SK-N-SH treated with all-trans-retinoic acid at 6 μM for 48 hours (cell line): ENCODE results near the gene YJU2.
"Not testable (repeated sequence)": the region's sequence is repeated elsewhere in the genome, so short reads cannot be mapped to it uniquely, and the experiment has no call there.

ENCODE experiments used
- ATAC-seq: fragments of 200-7000 bp; cut with Tn5 transposase; 3 replicates; pipeline ENCODE4 v1.9.1; 2020; ENCODE audit warnings: mild to moderate bottlenecking, moderate library complexity
- ARNTL ChIP-seq: fragments of 450-650 bp; formaldehyde crosslinking; IDR thresholded peaks from 2 replicates; pipeline ENCODE4 v1.5.0; 2020; ENCODE audit warnings: low read depth, mild to moderate bottlenecking, moderate library complexity, borderline replicate concordance
- BACH2 ChIP-seq: fragments of 250-450 bp; sonication (Bioruptor Pico); IDR thresholded peaks from 2 replicates; pipeline ENCODE4 v1.9.0; 2021; ENCODE audit warnings: mild to moderate bottlenecking, borderline replicate concordance
- CSDC2 ChIP-seq: fragments of 250-450 bp; sonication (Bioruptor Pico); IDR thresholded peaks from 2 replicates; pipeline ENCODE4 v1.5.0; 2020; ENCODE audit warnings: mild to moderate bottlenecking, moderate library complexity
- CSRNP3 ChIP-seq: fragments of 250-450 bp; sonication (Bioruptor Pico); IDR thresholded peaks from 2 replicates; pipeline ENCODE4 v1.5.1; 2021; ENCODE audit warnings: mild to moderate bottlenecking, moderate library complexity
- ESRRG ChIP-seq: fragments of 250-450 bp; sonication (Bioruptor Pico); IDR thresholded peaks from 2 replicates; pipeline ENCODE4 v1.6.1; 2021; ENCODE audit warnings: mild to moderate bottlenecking
- GLIS3 ChIP-seq: fragments of 250-450 bp; sonication (Bioruptor Pico); IDR thresholded peaks from 2 replicates; pipeline ENCODE4 v1.5.0; 2020; ENCODE audit warnings: mild to moderate bottlenecking, moderate library complexity
- ISL1 ChIP-seq: fragments of 250-450 bp; sonication (Bioruptor Pico); IDR thresholded peaks from 2 replicates; pipeline ENCODE4 v2.1.2; 2022; ENCODE audit warnings: mild to moderate bottlenecking, moderate library complexity
- OSR1 ChIP-seq: fragments of 250-450 bp; sonication (Bioruptor Pico); IDR thresholded peaks from 2 replicates; pipeline ENCODE4 v1.8.0; 2022; ENCODE audit warnings: moderate library complexity, mild to moderate bottlenecking, inconsistent platforms
- PPARA ChIP-seq: fragments of 250-450 bp; sonication (Bioruptor Pico); IDR thresholded peaks from 2 replicates; pipeline ENCODE4 v1.5.0; 2020; ENCODE audit warnings: mild to moderate bottlenecking, borderline replicate concordance
- RARB ChIP-seq: fragments of 250-450 bp; sonication (Bioruptor Pico); IDR thresholded peaks from 2 replicates; pipeline ENCODE4 v1.8.0; 2021; ENCODE audit warnings: mild to moderate bottlenecking, moderate library complexity
- SNAI2 ChIP-seq: fragments of 250-450 bp; sonication (Bioruptor Pico); IDR thresholded peaks from 2 replicates; pipeline ENCODE4 v1.5.0; 2020; ENCODE audit warnings: mild to moderate bottlenecking, moderate library complexity
- TCF4 ChIP-seq: fragments of 250-450 bp; sonication (Bioruptor Pico); IDR thresholded peaks from 2 replicates; pipeline ENCODE4 v1.8.0; 2021; ENCODE audit warnings: mild to moderate bottlenecking, moderate library complexity, borderline replicate concordance
- TOX ChIP-seq: fragments of 250-450 bp; sonication (Bioruptor Pico); IDR thresholded peaks from 2 replicates; pipeline ENCODE4 v1.8.0; 2021; ENCODE audit warnings: mild to moderate bottlenecking, moderate library complexity, borderline replicate concordance
- ZC3H10 ChIP-seq: fragments of 250-450 bp; sonication (Bioruptor Pico); IDR thresholded peaks from 2 replicates; pipeline ENCODE4 v1.5.1; 2021; ENCODE audit warnings: mild to moderate bottlenecking, moderate library complexity
- ZFP3 ChIP-seq: fragments of 250-450 bp; sonication (Bioruptor Pico); IDR thresholded peaks from 2 replicates; pipeline ENCODE4 v1.5.0; 2020; ENCODE audit warnings: mild to moderate bottlenecking, moderate library complexity
- ZFP30 ChIP-seq: fragments of 450-650 bp; formaldehyde crosslinking; IDR thresholded peaks from 2 replicates; pipeline ENCODE4 v1.5.0; 2022; ENCODE audit warnings: mild to moderate bottlenecking, moderate library complexity
- ZNF565 ChIP-seq: fragments of 450-650 bp; formaldehyde crosslinking; conservative IDR thresholded peaks from 2 replicates; pipeline ENCODE4 v1.5.0; 2020; ENCODE audit warnings: low read depth, mild to moderate bottlenecking, moderate library complexity
- ZNF70 ChIP-seq: fragments of 450-650 bp; formaldehyde crosslinking; IDR thresholded peaks from 2 replicates; pipeline ENCODE4 v1.5.0; 2020; ENCODE audit warnings: mild to moderate bottlenecking, moderate library complexity
- ZNF8 ChIP-seq: fragments of 450-650 bp; formaldehyde crosslinking; IDR thresholded peaks from 2 replicates; pipeline ENCODE4 v1.5.0; 2020; ENCODE audit warnings: mild to moderate bottlenecking, moderate library complexity
- TF ChIP-seq, protein P1 (sequence below): fragments of 250-450 bp; sonication (Bioruptor Pico); IDR thresholded peaks from 2 replicates; pipeline ENCODE4 v1.5.1; 2020; ENCODE audit warnings: low read depth, mild to moderate bottlenecking, moderate library complexity
- TF ChIP-seq, protein P2 (sequence below): fragments of 250-450 bp; sonication (Bioruptor Pico); IDR thresholded peaks from 2 replicates; pipeline ENCODE4 v1.8.0; 2020; ENCODE audit warnings: mild to moderate bottlenecking, moderate library complexity, borderline replicate concordance
- TF ChIP-seq, protein P3 (sequence below): fragments of 250-450 bp; sonication (Bioruptor Pico); IDR thresholded peaks from 2 replicates; pipeline ENCODE4 v1.5.0; 2020; ENCODE audit warnings: mild to moderate bottlenecking, moderate library complexity

YJU2 gene

GRCh38 chr19:4215807-4216206, 31.1 kb upstream of the YJU2 start:
- no peak for ATAC-seq
- no peak for TF ChIP-seq CSRNP3
- no peak for TF ChIP-seq ZNF8 (CRISPR knock-in tag)
- TF ChIP-seq CSDC2: no peak
- TF ChIP-seq, protein P1, sequence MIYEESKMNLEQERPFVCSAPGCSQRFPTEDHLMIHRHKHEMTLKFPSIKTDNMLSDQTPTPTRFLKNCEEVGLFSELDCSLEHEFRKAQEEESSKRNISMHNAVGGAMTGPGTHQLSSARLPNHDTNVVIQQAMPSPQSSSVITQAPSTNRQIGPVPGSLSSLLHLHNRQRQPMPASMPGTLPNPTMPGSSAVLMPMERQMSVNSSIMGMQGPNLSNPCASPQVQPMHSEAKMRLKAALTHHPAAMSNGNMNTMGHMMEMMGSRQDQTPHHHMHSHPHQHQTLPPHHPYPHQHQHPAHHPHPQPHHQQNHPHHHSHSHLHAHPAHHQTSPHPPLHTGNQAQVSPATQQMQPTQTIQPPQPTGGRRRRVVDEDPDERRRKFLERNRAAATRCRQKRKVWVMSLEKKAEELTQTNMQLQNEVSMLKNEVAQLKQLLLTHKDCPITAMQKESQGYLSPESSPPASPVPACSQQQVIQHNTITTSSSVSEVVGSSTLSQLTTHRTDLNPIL: no peak
- no peak for TF ChIP-seq PPARA (CRISPR knock-in tag)
- no peak for TF ChIP-seq RARB (CRISPR knock-in tag)
- TF ChIP-seq BACH2 (CRISPR knock-in tag): no peak
- TF ChIP-seq, protein P2, sequence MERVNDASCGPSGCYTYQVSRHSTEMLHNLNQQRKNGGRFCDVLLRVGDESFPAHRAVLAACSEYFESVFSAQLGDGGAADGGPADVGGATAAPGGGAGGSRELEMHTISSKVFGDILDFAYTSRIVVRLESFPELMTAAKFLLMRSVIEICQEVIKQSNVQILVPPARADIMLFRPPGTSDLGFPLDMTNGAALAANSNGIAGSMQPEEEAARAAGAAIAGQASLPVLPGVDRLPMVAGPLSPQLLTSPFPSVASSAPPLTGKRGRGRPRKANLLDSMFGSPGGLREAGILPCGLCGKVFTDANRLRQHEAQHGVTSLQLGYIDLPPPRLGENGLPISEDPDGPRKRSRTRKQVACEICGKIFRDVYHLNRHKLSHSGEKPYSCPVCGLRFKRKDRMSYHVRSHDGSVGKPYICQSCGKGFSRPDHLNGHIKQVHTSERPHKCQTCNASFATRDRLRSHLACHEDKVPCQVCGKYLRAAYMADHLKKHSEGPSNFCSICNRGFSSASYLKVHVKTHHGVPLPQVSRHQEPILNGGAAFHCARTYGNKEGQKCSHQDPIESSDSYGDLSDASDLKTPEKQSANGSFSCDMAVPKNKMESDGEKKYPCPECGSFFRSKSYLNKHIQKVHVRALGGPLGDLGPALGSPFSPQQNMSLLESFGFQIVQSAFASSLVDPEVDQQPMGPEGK: no peak
- TF ChIP-seq TCF4: no peak
- no peak for TF ChIP-seq OSR1 (CRISPR knock-in tag)
- TF ChIP-seq ZFP30 (CRISPR knock-in tag): no peak
- no peak for TF ChIP-seq TOX (CRISPR knock-in tag)
- no peak for TF ChIP-seq ZNF565 (CRISPR knock-in tag)
- no peak for TF ChIP-seq ISL1
- no peak for TF ChIP-seq ESRRG
- no peak for TF ChIP-seq GLIS3
- no peak for TF ChIP-seq ZFP3 (CRISPR knock-in tag)
- TF ChIP-seq ZC3H10 (CRISPR knock-in tag): no peak

- TF ChIP-seq ESRRG: no peak
- TF ChIP-seq TCF4: no peak
- no peak for TF ChIP-seq ZNF8 (CRISPR knock-in tag)
- TF ChIP-seq GLIS3: no peak
- TF ChIP-seq BACH2 (CRISPR knock-in tag): no peak
- TF ChIP-seq ZNF565 (CRISPR knock-in tag): no peak
- no peak for TF ChIP-seq ZNF70 (CRISPR knock-in tag)
- TF ChIP-seq ZC3H10 (CRISPR knock-in tag): no peak
- TF ChIP-seq CSRNP3: no peak
- no peak for TF ChIP-seq ISL1
- no peak for TF ChIP-seq ZFP30 (CRISPR knock-in tag)
- TF ChIP-seq TOX (CRISPR knock-in tag): no peak
- no peak for TF ChIP-seq CSDC2
- no peak for ATAC-seq
Measured at GRCh38 chr19:4216846-4217245, 30.0 kb upstream of the YJU2 start.

- TF ChIP-seq ZFP3 (CRISPR knock-in tag): no peak
- TF ChIP-seq GLIS3: no peak
- TF ChIP-seq RARB (CRISPR knock-in tag): no peak
- ATAC-seq: no peak
Measured at GRCh38 chr19:4217429-4218264, 29.2 kb upstream of the YJU2 start.

DNA sequence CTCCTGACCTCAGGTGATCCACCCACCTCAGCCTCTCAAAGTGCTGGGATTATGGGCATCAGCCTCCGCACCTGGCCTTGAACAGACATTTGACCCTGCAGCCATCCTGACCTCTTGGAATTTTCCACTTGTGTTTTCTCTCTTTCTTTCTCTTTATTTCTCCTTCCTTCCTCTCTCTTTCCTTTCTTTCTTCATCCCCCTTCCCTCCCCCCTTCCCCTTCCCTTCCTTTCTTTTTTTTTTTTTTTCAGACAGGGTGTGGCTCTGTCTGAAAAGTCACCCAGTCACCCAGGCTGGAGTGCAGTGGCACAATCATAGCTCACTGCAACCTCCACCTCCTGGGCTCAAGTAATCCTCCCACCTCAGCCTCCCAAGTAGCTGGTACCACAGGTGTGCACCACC, 28.4 kb upstream of the YJU2 start:
- ATAC-seq: not testable (repeated sequence)

- ATAC-seq: no peak
- TF ChIP-seq, protein P3, sequence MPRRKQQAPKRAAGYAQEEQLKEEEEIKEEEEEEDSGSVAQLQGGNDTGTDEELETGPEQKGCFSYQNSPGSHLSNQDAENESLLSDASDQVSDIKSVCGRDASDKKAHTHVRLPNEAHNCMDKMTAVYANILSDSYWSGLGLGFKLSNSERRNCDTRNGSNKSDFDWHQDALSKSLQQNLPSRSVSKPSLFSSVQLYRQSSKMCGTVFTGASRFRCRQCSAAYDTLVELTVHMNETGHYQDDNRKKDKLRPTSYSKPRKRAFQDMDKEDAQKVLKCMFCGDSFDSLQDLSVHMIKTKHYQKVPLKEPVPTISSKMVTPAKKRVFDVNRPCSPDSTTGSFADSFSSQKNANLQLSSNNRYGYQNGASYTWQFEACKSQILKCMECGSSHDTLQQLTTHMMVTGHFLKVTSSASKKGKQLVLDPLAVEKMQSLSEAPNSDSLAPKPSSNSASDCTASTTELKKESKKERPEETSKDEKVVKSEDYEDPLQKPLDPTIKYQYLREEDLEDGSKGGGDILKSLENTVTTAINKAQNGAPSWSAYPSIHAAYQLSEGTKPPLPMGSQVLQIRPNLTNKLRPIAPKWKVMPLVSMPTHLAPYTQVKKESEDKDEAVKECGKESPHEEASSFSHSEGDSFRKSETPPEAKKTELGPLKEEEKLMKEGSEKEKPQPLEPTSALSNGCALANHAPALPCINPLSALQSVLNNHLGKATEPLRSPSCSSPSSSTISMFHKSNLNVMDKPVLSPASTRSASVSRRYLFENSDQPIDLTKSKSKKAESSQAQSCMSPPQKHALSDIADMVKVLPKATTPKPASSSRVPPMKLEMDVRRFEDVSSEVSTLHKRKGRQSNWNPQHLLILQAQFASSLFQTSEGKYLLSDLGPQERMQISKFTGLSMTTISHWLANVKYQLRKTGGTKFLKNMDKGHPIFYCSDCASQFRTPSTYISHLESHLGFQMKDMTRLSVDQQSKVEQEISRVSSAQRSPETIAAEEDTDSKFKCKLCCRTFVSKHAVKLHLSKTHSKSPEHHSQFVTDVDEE (CRISPR knock-in tag): no peak
- TF ChIP-seq TCF4 (no peak), ARNTL (no peak), ZFP3 (CRISPR knock-in tag) (no peak), ZFP30 (CRISPR knock-in tag) (no peak), ZC3H10 (CRISPR knock-in tag) (no peak), ESRRG (no peak), ZNF70 (CRISPR knock-in tag) (no peak), PPARA (CRISPR knock-in tag) (no peak), RARB (CRISPR knock-in tag) (no peak), GLIS3 (no peak), SNAI2 (CRISPR knock-in tag) (no peak), ZNF565 (CRISPR knock-in tag) (no peak), TOX (CRISPR knock-in tag) (no peak), BACH2 (CRISPR knock-in tag) (no peak)
- TF ChIP-seq, protein P2: no peak
Measured at GRCh38 chr19:4220188-4220587, 26.7 kb upstream of the YJU2 start.
